ENCODE measurements around the gene GALNS. TPM values are rescaled to one million over a fixed set of nuclear protein-coding genes. Genes with fewer than 3 reads are reported as not detected.

Gene GALNS
- total RNA-seq, 1 donor from 2014 or later, result 26.1 TPM

DNA sequence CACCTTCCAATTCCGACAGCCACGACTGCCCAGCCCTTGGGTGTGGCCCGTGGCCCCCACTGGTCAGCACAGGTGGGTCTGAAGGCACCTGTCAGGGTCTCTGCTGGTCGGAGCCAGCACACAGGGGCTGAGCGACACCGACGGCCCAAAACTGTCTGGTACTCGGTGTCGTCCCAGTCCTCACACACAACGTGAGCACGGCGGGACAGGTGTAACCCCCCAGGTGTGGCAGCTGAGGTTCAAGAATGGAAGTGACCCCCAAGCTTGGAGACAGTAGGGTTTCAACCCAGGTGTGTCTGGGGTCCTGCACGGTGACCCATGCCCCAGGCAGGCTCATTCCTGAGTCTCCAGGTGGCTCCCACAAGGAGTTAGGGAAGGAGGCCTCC is 1.0 kb downstream of the GALNS start:
- Mint-ChIP-seq H3K36me3 (ENCODE audit: low read depth) (peaks cover 11% of the 10 kb centered on the region), H3K27ac (no peak overlapping the region), H3K9me3 (no peaks in the 10 kb centered on the region), H3K27me3 (ENCODE audit: low read depth) (no peaks in the 10 kb centered on the region), H3K4me1 (ENCODE audit: low read depth) (peaks cover 14% of the 10 kb centered on the region), H3K4me3 (ENCODE audit: low read depth) (peak overlapping the region; percentile 74)
- intact Hi-C loops (cut with micrococcal nuclease), result loop anchor here (2.0 kb wide), 1 partner anchor 43 kb away; no protein-coding TSS in a partner anchor
- no peak for DNase-seq (ENCODE audit: low spot score)

DNA sequence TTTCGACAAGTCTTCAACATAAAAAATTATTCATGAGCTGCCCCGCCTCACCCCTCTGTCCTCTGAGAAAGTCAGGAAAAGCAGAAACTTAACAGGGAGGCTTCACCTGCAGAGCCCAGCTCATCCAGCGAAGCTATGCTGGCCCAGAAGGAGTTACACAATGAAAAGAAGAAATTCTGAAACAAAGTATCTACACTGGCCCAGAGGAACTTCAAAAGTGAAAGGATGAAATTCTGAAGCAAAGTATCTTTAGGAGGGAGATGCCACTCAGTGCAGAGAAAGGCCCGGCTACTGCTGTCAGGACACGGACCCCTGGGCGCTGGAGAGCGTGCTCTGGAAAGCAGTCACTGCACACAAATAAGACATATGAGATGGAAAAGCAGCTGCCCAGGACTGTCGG is 1.6 kb downstream of the GALNS start:
- peaks cover 9% of the 10 kb centered on the region for H3K36me3 Mint-ChIP-seq (ENCODE audit: low read depth)
- DNase-seq (ENCODE audit: low spot score), result no peak
- H3K27me3 Mint-ChIP-seq (ENCODE audit: low read depth), result no peaks in the 10 kb centered on the region
- intact Hi-C loops (cut with micrococcal nuclease), result no loop called here
- peaks cover 14% of the 10 kb centered on the region for H3K4me1 Mint-ChIP-seq (ENCODE audit: low read depth)
- peak overlapping the region; percentile 31 for H3K27ac Mint-ChIP-seq
- peak overlapping the region; percentile 60 for H3K4me3 Mint-ChIP-seq (ENCODE audit: low read depth)
- H3K9me3 Mint-ChIP-seq, result no peaks in the 10 kb centered on the region

DNA sequence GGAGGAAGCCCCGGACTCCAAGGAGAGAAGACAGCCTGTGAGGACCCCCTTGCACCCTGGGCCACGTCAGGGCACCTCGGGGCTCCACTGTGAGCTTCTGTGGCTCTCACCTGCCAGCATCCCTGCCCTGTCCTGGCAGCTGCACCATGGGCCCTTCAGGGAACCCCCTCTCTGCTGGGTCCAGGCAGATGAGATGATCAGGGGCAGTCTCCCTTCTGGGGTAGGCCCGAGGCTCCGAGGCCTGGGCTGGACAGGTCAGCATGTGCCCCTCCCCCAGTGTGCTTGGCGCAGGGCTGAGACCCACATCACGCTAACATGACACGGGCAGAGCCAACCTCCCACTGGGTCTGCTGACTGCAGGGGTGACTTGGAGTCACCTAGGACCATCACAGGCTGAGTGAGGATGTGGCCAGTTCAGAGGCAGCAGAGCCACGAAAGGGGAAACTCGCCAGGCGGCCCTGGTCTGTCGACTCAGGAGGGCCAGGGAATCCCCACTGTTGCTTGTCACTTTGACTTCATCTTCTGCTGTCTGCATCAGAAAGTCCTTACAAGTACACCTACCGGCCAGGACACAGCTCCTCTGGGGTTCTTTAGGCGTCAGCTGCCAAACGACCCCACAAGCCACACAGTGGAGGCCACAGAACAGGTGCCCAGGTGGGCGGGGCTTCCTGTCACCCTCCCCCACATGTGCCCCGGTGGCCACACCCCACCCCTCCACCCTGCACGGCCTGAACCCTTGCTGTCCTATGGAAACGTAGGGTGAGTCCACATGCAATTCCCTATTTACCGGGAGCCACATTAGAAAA is 2.2 kb downstream of the GALNS start:
- intact Hi-C loops (cut with micrococcal nuclease), result no loop called here
- H3K36me3 Mint-ChIP-seq (ENCODE audit: low read depth), result peaks cover 9% of the 10 kb centered on the region
- peak overlapping the region; percentile 60 for H3K4me3 Mint-ChIP-seq (ENCODE audit: low read depth)
- no peaks in the 10 kb centered on the region for H3K9me3 Mint-ChIP-seq
- H3K27me3 Mint-ChIP-seq (ENCODE audit: low read depth), result no peaks in the 10 kb centered on the region
- no peak for DNase-seq (ENCODE audit: low spot score)
- peaks cover 14% of the 10 kb centered on the region for H3K4me1 Mint-ChIP-seq (ENCODE audit: low read depth)
- no peak overlapping the region for H3K27ac Mint-ChIP-seq

DNA sequence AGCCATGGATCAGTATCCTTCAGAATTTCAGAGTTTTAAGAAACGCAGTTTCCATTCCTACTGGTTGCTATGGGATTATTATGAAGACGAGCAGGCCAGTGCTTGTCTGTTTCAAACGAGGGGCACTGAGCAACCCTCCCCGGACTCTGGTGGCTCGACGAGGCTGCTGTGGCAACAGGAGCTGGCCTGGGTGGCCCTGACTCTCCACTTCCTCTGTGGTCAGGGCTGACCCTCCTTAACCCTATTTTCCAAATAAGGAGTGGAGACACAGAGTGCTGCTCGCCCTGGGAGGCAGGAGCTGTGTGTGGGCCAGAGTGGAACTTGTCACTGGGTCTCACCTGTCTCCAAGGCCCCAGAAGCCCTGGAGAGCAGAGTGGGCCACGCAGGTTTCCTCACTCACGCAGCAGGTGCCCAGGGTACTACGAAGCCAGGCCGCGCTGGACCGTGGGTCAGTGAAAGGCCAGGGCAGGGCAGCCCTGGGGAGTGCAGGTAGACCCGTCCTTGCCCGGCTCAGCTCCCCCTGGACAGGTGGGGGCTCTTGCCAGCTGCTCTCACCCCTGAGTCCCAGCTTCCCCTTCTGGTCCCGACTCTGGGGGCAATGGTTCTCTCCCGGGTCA is 3.3 kb downstream of the GALNS start:
- no peak overlapping the region for H3K27ac Mint-ChIP-seq
- H3K4me1 Mint-ChIP-seq (ENCODE audit: low read depth), result peaks cover 14% of the 10 kb centered on the region
- H3K27me3 Mint-ChIP-seq (ENCODE audit: low read depth), result no peaks in the 10 kb centered on the region
- no peak for DNase-seq (ENCODE audit: low spot score)
- H3K36me3 Mint-ChIP-seq (ENCODE audit: low read depth), result peaks cover 5% of the 10 kb centered on the region
- H3K4me3 Mint-ChIP-seq (ENCODE audit: low read depth), result no peak overlapping the region
- intact Hi-C loops (cut with micrococcal nuclease), result no loop called here
- no peaks in the 10 kb centered on the region for H3K9me3 Mint-ChIP-seq

DNA sequence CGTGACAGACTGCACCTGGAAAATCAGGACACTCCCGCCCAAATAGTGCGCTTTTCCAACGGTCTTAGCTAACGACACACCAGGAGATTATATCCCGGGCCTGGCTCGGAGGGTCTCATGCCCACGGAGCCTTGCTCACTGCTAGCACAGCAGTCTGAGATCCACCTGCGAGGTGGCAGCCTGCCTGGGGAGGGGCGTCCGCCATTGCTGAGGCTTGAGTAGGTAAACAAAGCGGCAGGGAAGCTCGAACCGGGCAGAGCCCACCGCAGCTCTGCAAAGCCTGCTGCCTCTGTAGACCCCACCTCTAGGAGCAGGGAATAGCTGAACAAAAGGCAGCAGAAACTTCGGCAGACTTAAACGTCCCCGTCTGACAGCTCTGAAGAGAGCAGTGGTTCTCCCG is 5.1 kb downstream of the GALNS start:
- H3K4me1 Mint-ChIP-seq (ENCODE audit: low read depth), result peaks cover 7% of the 10 kb centered on the region
- no peaks in the 10 kb centered on the region for H3K27me3 Mint-ChIP-seq (ENCODE audit: low read depth)
- no peaks in the 10 kb centered on the region for H3K9me3 Mint-ChIP-seq
- no peaks in the 10 kb centered on the region for H3K36me3 Mint-ChIP-seq (ENCODE audit: low read depth)
- no peak for DNase-seq (ENCODE audit: low spot score)
- no peak overlapping the region for H3K4me3 Mint-ChIP-seq (ENCODE audit: low read depth)
- no peak overlapping the region for H3K27ac Mint-ChIP-seq
- intact Hi-C loops (cut with micrococcal nuclease), result no loop called here

DNA sequence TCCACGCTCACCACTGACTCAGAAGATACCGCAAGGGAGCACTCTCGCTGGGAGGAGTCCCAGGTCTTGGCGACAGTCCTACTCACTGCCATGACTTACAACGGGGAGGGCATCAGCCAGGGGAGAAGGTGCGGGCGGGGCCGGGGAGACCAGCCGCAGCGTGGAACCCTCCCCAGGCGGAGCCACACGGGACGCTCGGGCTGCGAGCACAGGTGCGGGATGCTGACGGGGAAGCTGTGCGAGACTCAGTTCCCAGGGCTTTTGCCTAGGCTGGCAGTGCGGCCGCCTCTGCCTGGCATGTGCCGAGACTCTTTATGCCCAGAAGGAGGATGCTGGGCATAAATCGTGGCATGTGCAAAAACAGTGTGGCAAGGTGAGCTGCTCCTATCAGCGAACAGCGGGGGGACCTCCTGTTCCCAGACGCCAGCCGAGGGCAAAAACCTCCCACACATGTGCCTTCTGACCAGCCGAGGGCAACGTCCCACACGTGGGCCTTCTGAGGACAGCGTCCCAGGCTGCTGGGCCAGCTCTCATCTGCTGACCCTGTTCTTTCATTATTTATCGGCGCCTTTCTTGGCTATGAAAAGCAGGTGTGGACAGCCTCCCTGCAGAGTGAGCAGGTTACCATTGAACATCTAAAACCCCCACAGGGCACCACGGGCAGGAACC is 6.1 kb downstream of the GALNS start:
- H3K9me3 Mint-ChIP-seq, result no peaks in the 10 kb centered on the region
- no peak for DNase-seq (ENCODE audit: low spot score)
- no peaks in the 10 kb centered on the region for H3K36me3 Mint-ChIP-seq (ENCODE audit: low read depth)
- peaks cover 7% of the 10 kb centered on the region for H3K4me1 Mint-ChIP-seq (ENCODE audit: low read depth)
- H3K27ac Mint-ChIP-seq, result no peak overlapping the region
- H3K27me3 Mint-ChIP-seq (ENCODE audit: low read depth), result no peaks in the 10 kb centered on the region
- H3K4me3 Mint-ChIP-seq (ENCODE audit: low read depth), result no peak overlapping the region
- intact Hi-C loops (cut with micrococcal nuclease), result no loop called here

DNA sequence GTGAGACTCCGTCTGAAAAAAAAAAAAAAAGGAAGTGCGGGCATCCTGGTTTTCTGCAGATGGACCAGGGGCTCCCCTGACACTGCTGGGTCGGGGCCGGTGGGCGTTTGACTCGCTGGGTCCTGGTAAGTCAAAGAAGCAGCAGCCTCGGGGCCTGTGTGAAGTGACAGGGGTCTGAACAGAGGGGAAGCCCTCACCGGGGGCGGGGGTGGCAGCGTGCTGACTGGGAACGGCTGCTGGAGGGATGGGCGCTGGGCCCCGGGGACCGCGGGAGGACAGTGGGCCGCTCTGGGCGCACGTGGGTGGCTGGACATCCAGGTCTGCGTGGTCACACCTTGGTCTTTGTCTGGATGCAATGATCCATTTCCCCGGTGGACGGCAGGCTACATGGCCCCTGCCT is 8.2 kb downstream of the GALNS start:
- no peak overlapping the region for H3K27ac Mint-ChIP-seq
- intact Hi-C loops (cut with micrococcal nuclease), result no loop called here
- H3K9me3 Mint-ChIP-seq, result no peaks in the 10 kb centered on the region
- H3K27me3 Mint-ChIP-seq (ENCODE audit: low read depth), result no peaks in the 10 kb centered on the region
- H3K4me3 Mint-ChIP-seq (ENCODE audit: low read depth), result no peak overlapping the region
- no peaks in the 10 kb centered on the region for H3K4me1 Mint-ChIP-seq (ENCODE audit: low read depth)
- no peak for DNase-seq (ENCODE audit: low spot score)
- no peaks in the 10 kb centered on the region for H3K36me3 Mint-ChIP-seq (ENCODE audit: low read depth)

DNA sequence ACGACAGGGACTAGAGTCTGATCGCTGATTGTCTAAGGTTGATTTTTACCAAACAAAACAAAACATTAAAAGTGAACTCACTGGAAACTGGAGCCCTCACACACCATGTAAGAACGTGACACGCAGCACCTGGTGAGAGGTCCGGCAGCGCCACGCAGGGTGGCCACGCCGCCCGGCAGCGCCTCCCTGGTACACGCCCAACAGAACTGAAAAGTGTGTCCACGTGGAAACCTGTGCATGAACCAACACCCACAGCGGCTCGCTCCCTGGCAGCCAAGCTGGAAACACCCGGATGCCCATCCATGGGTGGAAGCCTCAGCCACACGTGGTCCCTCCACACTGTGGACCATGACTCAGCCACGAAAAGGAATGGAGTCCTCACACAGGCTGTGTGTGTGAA is 9.1 kb downstream of the GALNS start:
- Mint-ChIP-seq H3K4me1 (ENCODE audit: low read depth) (no peaks in the 10 kb centered on the region), H3K36me3 (ENCODE audit: low read depth) (no peaks in the 10 kb centered on the region), H3K27ac (no peak overlapping the region), H3K4me3 (ENCODE audit: low read depth) (no peak overlapping the region), H3K9me3 (no peaks in the 10 kb centered on the region), H3K27me3 (ENCODE audit: low read depth) (no peaks in the 10 kb centered on the region)
- no peak for DNase-seq (ENCODE audit: low spot score)
- intact Hi-C loops (cut with micrococcal nuclease), result no loop called here

DNA sequence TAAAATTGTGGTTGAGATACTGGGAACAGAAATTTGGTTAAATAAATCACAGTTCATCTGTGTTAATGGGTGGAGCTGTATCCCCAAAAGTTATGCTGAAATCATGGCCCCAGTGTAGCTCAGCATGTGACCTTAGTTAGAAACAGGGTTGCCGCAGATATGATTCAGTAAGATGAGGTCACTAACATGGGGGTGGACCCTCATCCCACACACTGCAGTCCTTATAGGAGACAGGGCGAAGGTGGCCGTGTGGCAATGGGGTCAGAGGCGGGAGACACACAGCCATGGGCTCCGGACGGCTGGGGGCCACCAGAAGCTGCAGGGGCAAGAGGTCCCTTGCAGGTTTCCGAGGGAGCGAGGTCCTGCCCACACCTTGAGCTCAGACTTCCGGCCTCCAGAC is 10.7 kb downstream of the GALNS start:
- intact Hi-C loops (cut with micrococcal nuclease), result no loop called here
- H3K27ac Mint-ChIP-seq, result no peak overlapping the region
- H3K36me3 Mint-ChIP-seq (ENCODE audit: low read depth), result no peaks in the 10 kb centered on the region
- H3K4me1 Mint-ChIP-seq (ENCODE audit: low read depth), result no peaks in the 10 kb centered on the region
- H3K4me3 Mint-ChIP-seq (ENCODE audit: low read depth), result no peak overlapping the region
- no peaks in the 10 kb centered on the region for H3K9me3 Mint-ChIP-seq
- no peaks in the 10 kb centered on the region for H3K27me3 Mint-ChIP-seq (ENCODE audit: low read depth)
- DNase-seq (ENCODE audit: low spot score), result no peak

DNA sequence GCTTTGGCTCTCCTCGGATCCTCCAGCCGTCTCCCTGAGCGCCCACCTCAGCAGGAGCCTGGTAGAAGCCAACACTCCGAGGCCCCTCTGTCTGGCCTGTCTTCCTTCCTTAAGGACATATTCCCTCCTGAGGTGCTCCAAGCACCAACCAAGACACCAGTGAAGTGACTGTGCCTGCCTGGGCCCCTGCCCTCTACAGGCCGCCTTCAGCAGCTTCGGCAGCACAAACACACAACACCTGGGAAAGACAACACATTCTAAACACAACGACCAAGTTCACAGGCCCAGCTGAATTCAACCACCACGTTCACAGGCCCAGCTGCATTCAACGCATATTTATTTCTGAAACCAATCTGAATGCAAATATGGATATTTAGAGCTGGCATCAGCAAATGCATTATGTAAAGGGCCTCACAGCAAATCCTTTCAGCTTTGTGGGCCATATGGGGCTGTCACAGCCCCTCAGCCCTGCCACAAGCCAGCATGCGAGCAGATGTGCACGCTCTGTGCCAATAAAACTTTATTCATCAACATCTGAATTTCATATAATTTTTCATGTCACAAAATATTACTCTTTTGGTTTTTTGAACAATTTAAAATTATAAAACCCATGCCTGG is 12.2 kb downstream of the GALNS start:
- H3K36me3 Mint-ChIP-seq (ENCODE audit: low read depth), result no peaks in the 10 kb centered on the region
- H3K27me3 Mint-ChIP-seq (ENCODE audit: low read depth), result no peaks in the 10 kb centered on the region
- no peaks in the 10 kb centered on the region for H3K4me1 Mint-ChIP-seq (ENCODE audit: low read depth)
- H3K27ac Mint-ChIP-seq, result no peak overlapping the region
- no peak for DNase-seq (ENCODE audit: low spot score)
- H3K4me3 Mint-ChIP-seq (ENCODE audit: low read depth), result no peak overlapping the region
- H3K9me3 Mint-ChIP-seq, result no peaks in the 10 kb centered on the region
- intact Hi-C loops (cut with micrococcal nuclease), result no loop called here

DNA sequence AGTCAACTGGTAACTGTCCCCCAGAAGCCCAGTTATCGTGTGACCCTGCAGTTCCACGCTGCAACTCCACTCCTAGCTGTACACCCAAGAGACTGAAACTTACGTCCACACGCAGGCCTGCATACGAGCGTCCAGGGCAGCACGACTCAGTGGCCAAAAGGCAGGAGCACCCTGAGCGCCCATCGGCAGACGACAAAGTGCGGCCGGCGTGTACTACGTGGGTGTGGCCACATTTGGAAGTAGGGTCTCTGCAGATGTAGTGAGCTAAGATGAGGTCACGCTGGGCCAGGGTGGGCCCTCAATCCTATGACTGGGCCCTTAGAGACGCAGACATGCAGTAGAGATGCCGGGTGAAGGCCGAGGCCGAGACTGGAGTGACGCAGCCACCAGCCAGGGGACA is 13.5 kb downstream of the GALNS start:
- H3K36me3 Mint-ChIP-seq (ENCODE audit: low read depth), result no peaks in the 10 kb centered on the region
- intact Hi-C loops (cut with micrococcal nuclease), result no loop called here
- no peaks in the 10 kb centered on the region for H3K27me3 Mint-ChIP-seq (ENCODE audit: low read depth)
- no peaks in the 10 kb centered on the region for H3K4me1 Mint-ChIP-seq (ENCODE audit: low read depth)
- no peak overlapping the region for H3K4me3 Mint-ChIP-seq (ENCODE audit: low read depth)
- no peaks in the 10 kb centered on the region for H3K9me3 Mint-ChIP-seq
- no peak for DNase-seq (ENCODE audit: low spot score)
- H3K27ac Mint-ChIP-seq, result no peak overlapping the region

DNA sequence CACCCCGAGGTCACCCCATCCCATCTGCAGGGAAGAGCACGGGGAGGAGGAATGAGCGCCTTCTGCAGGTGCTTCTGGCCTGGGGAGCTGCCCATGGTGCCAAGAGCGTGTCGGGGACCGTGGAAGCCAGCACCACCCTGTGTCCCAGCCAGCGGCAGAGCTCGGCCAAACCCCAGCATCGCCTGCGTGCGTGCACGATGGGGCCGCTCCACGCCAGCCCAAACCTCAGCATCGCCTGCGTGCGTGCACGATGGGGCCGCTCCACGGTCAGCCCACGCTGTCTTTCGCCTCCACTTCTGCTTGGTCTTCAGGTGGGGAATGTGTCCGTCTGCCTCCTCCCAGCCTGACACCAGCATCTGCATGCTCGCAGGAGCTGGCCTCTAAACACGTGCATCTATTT is 13.9 kb downstream of the GALNS start:
- H3K27ac Mint-ChIP-seq, result no peak overlapping the region
- intact Hi-C loops (cut with micrococcal nuclease), result no loop called here
- no peaks in the 10 kb centered on the region for H3K9me3 Mint-ChIP-seq
- no peaks in the 10 kb centered on the region for H3K36me3 Mint-ChIP-seq (ENCODE audit: low read depth)
- H3K27me3 Mint-ChIP-seq (ENCODE audit: low read depth), result no peaks in the 10 kb centered on the region
- no peaks in the 10 kb centered on the region for H3K4me1 Mint-ChIP-seq (ENCODE audit: low read depth)
- no peak overlapping the region for H3K4me3 Mint-ChIP-seq (ENCODE audit: low read depth)
- DNase-seq (ENCODE audit: low spot score), result no peak

DNA sequence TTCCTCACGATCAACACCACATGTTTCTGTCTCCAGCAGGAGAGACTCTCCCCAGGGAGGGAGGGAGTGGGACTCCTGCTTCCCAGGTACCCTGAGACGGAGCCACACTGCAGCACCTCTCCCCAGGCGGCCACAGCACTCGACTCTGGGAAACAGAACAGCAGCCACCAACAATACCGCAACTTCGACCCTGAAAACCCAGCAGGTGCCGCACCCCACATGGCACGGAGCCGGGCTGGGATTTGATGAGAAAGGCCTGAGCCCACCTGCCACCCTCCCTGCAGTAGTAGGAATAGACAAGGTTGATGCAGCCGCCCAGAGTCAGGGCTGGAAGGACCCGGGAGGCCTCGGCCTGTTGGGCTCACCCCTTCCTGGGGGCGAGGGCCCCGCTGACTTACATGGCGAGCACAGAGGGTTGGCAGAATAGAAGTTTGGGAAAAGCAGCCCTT is 14.4 kb downstream of the GALNS start:
- H3K27me3 Mint-ChIP-seq (ENCODE audit: low read depth), result no peaks in the 10 kb centered on the region
- no peaks in the 10 kb centered on the region for H3K4me1 Mint-ChIP-seq (ENCODE audit: low read depth)
- H3K27ac Mint-ChIP-seq, result no peak overlapping the region
- H3K36me3 Mint-ChIP-seq (ENCODE audit: low read depth), result no peaks in the 10 kb centered on the region
- H3K9me3 Mint-ChIP-seq, result no peaks in the 10 kb centered on the region
- intact Hi-C loops (cut with micrococcal nuclease), result no loop called here
- no peak overlapping the region for H3K4me3 Mint-ChIP-seq (ENCODE audit: low read depth)
- DNase-seq (ENCODE audit: low spot score), result no peak
